Measurements from ENCODE around the gene CD300LD.

DNA sequence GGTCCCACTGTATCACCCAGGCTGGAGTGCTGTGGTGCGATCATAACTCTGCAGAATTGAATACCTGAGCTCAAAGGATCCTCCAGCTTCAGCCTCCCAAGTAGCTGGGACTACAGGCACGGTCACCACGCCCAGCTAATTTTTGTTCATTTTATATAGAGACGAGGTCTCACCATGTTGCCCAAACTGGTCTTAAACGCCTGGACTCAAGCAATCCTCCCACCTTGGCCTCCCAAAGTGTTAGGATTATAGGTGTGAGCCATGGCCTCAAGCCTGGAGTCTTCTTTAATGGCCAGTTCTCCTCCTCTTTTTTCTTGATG is 61.3 kb downstream of the CD300LD start:
- TF ChIP-seq GATA2 (IDR thresholded peaks at IDR 0.05; ENCODE audit: low read depth, low read length) = no peak
- no peak for TF ChIP-seq GATA3 (IDR thresholded peaks at IDR 0.05; ENCODE audit: low read depth, low read length)

Data from SH-SY5Y (cell line).